CD4-positive, alpha-beta T cell (primary cell): ENCODE measurements around the gene KIAA0319L. TPM values are rescaled to one million over a fixed set of nuclear protein-coding genes. Genes with fewer than 3 reads are reported as not detected.

Experiments used
- ATAC-seq: fragments of 200-7000 bp; cut with Tn5 transposase; one replicate; pipeline ENCODE4 v1.10.0; 2022; ENCODE audit warnings: mild to moderate bottlenecking; ENCODE audit not compliant: poor library complexity
- CTCF ChIA-PET: fragments of 350-600 bp; sonication (Branson Sonifier 250); formaldehyde crosslinking; loops from one replicate; lab custom pipeline; 2021; ENCODE audit warnings: antibody characterized with exemption, inconsistent platforms; lab: Charles Lee
- POLR2A ChIA-PET: fragments of 350-600 bp; sonication (Branson Sonifier 250); formaldehyde crosslinking; loops from one replicate; lab custom pipeline; 2021; ENCODE audit warnings: antibody characterized with exemption, inconsistent platforms; lab: Charles Lee
- DNase-seq, 14 experiments: peaks; one replicate each; pipeline ENCODE4 v3.0.0-alpha.2; 2013 to 2020; ENCODE audit warnings: mixed read lengths in 2 of 14
- H3K27ac ChIP-seq, 2 donors: one replicate each; pipeline versions ENCODE4 v1.5.1 to v1.7.0; 2013; ENCODE audit warnings: low read length in 2 of 2, low read depth in 1 of 2, mild to moderate bottlenecking in 1 of 2
- H3K27me3 ChIP-seq, 2 experiments: 1 replicate in 1 of 2; 2 replicates in 1 of 2; pipeline versions ENCODE4 v1.6.1 to v1.7.0; 2013; ENCODE audit warnings: low read length in 2 of 2, control low read depth in 1 of 2, mild to moderate bottlenecking in 1 of 2, moderate library complexity in 1 of 2; ENCODE audit not compliant: insufficient read depth in 2 of 2, control insufficient read depth in 1 of 2
- H3K36me3 ChIP-seq: one replicate; pipeline ENCODE4 v1.6.1; 2013; ENCODE audit warnings: low read length, control low read depth; ENCODE audit not compliant: insufficient read depth
- H3K4me1 ChIP-seq: one replicate; pipeline ENCODE4 v1.6.1; 2013; ENCODE audit warnings: low read length, control low read depth; ENCODE audit not compliant: insufficient read depth
- H3K4me3 ChIP-seq: one replicate; pipeline ENCODE4 v1.5.1; 2013; ENCODE audit warnings: mild to moderate bottlenecking, low read length, moderate library complexity
- H3K9me3 ChIP-seq, 2 experiments: 1 replicate in 1 of 2; 2 replicates in 1 of 2; pipeline versions ENCODE4 v1.6.1 to v1.7.0; 2013; ENCODE audit warnings: low read length in 2 of 2, mild to moderate bottlenecking in 2 of 2, control low read depth in 1 of 2, moderate library complexity in 1 of 2; ENCODE audit not compliant: control insufficient read depth in 1 of 2, insufficient read depth in 1 of 2
- H3K27ac Mint-ChIP-seq: one replicate; pipeline ENCODE4 v1.8.0; 2020; ENCODE audit warnings: mixed read lengths
- H3K27me3 Mint-ChIP-seq: one replicate; pipeline ENCODE4 v1.8.0; 2021; ENCODE audit warnings: mixed read lengths
- H3K36me3 Mint-ChIP-seq: one replicate; pipeline ENCODE4 v1.8.0; 2021; ENCODE audit warnings: low read depth, mixed read lengths
- H3K4me1 Mint-ChIP-seq: one replicate; pipeline ENCODE4 v1.8.0; 2021; ENCODE audit warnings: low read depth, mixed read lengths
- H3K4me3 Mint-ChIP-seq: one replicate; pipeline ENCODE4 v1.8.0; 2020; ENCODE audit warnings: mild to moderate bottlenecking, mixed read lengths
- H3K9me3 Mint-ChIP-seq: one replicate; pipeline ENCODE4 v1.8.0; 2020; ENCODE audit warnings: mixed read lengths
- intact Hi-C, 2 experiments: fragments of 100-400 bp; cut with DNase I in 1 of 2; cut with micrococcal nuclease in 1 of 2; formaldehyde crosslinking; loops; one replicate each; pipeline versions ENCODE4 v1.15.1 to v1.9.0; 2023 to 2025; cut with DNase I, micrococcal nuclease
- total RNA-seq, 174 experiments: library from RNA in 2 of 174; stranded (reverse) in 2 of 174; gene quantifications; one replicate each; pipeline ENCODE4 v1.2.3 and lab custom pipeline; 2021 to 2026
- TF ChIP-seq, protein P1 (sequence below): fragments of 200-600 bp; IDR thresholded peaks from one replicate; pipeline ENCODE4 v1.8.0; 2022; ENCODE audit warnings: antibody characterized with exemption, mild to moderate bottlenecking

Gene KIAA0319L
- total RNA-seq, 2 experiments from 2014 or later: 50.9 to 53.3 TPM

GRCh38 chr1:35401049-35401448, 156.2 kb downstream of the KIAA0319L start:
- H3K27me3 Mint-ChIP-seq: no peaks in the 10 kb centered on the region
- no peaks in the 10 kb centered on the region for H3K4me1 ChIP-seq
- no peak overlapping the region for H3K4me3 Mint-ChIP-seq
- H3K9me3 Mint-ChIP-seq: no peaks in the 10 kb centered on the region
- TF ChIP-seq, protein P1, sequence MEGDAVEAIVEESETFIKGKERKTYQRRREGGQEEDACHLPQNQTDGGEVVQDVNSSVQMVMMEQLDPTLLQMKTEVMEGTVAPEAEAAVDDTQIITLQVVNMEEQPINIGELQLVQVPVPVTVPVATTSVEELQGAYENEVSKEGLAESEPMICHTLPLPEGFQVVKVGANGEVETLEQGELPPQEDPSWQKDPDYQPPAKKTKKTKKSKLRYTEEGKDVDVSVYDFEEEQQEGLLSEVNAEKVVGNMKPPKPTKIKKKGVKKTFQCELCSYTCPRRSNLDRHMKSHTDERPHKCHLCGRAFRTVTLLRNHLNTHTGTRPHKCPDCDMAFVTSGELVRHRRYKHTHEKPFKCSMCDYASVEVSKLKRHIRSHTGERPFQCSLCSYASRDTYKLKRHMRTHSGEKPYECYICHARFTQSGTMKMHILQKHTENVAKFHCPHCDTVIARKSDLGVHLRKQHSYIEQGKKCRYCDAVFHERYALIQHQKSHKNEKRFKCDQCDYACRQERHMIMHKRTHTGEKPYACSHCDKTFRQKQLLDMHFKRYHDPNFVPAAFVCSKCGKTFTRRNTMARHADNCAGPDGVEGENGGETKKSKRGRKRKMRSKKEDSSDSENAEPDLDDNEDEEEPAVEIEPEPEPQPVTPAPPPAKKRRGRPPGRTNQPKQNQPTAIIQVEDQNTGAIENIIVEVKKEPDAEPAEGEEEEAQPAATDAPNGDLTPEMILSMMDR: no peak
- CTCF ChIA-PET: interaction anchor here (1.5 kb wide), 1 partner anchor 50 kb away, joined by 4 read pairs; no protein-coding TSS in a partner anchor
- no peaks in the 10 kb centered on the region for H3K27me3 ChIP-seq
- DNase-seq (no peak), ATAC-seq (no peak)
- POLR2A ChIA-PET: no interaction called here
- intact Hi-C loops: no loop called here
- H3K4me3 ChIP-seq: no peak overlapping the region
- peaks cover 76% of the 10 kb centered on the region for H3K36me3 Mint-ChIP-seq
- no peaks in the 10 kb centered on the region for H3K4me1 Mint-ChIP-seq
- H3K36me3 ChIP-seq: peaks cover 59% of the 10 kb centered on the region
- no peak overlapping the region for H3K27ac ChIP-seq
- no peak overlapping the region for H3K27ac Mint-ChIP-seq
- no peaks in the 10 kb centered on the region for H3K9me3 ChIP-seq

- intact Hi-C loops: no loop called here
- Histone ChIP-seq H3K27me3 (no peaks in the 10 kb centered on the region), H3K27ac (no peak overlapping the region), H3K36me3 (peaks cover 65% of the 10 kb centered on the region), H3K9me3 (no peaks in the 10 kb centered on the region), H3K4me3 (no peak overlapping the region), H3K4me1 (no peaks in the 10 kb centered on the region)
- H3K9me3 Mint-ChIP-seq: no peaks in the 10 kb centered on the region
- TF ChIP-seq, protein P1: no peak
- POLR2A ChIA-PET: no interaction called here
- ATAC-seq: no peak
- no peak overlapping the region for H3K4me3 Mint-ChIP-seq
- peak overlapping the region; percentile 8 for H3K27ac Mint-ChIP-seq
- H3K27me3 Mint-ChIP-seq: no peaks in the 10 kb centered on the region
- H3K4me1 Mint-ChIP-seq: no peaks in the 10 kb centered on the region
- H3K36me3 Mint-ChIP-seq: peaks cover 80% of the 10 kb centered on the region
- DNase-seq: no peak
- CTCF ChIA-PET: no interaction called here
Measured at GRCh38 chr1:35398739-35399138, 158.5 kb downstream of the KIAA0319L start.

- Mint-ChIP-seq H3K27ac (no peak overlapping the region), H3K9me3 (no peaks in the 10 kb centered on the region), H3K4me3 (no peak overlapping the region), H3K27me3 (no peaks in the 10 kb centered on the region), H3K36me3 (peaks cover 80% of the 10 kb centered on the region), H3K4me1 (no peaks in the 10 kb centered on the region)
- POLR2A ChIA-PET: no interaction called here
- intact Hi-C loops: no loop called here
- Histone ChIP-seq H3K27me3 (no peaks in the 10 kb centered on the region), H3K27ac (no peak overlapping the region), H3K4me3 (no peak overlapping the region), H3K36me3 (peaks cover 66% of the 10 kb centered on the region), H3K9me3 (no peaks in the 10 kb centered on the region), H3K4me1 (no peaks in the 10 kb centered on the region)
- DNase-seq: no peak
- TF ChIP-seq, protein P1: no peak
- ATAC-seq: no peak
- CTCF ChIA-PET: interaction anchor here (0.7 kb wide), 1 partner anchor 30 kb away, joined by 3 read pairs; no protein-coding TSS in a partner anchor
Measured at GRCh38 chr1:35394386-35394785, 162.8 kb downstream of the KIAA0319L start.
